GM12878 (cell line): ENCODE results near the gene GSTM5. TPM values are rescaled to one million over a fixed set of nuclear protein-coding genes. Genes with fewer than 3 reads are reported as not detected.

Experiments
- ATAC-seq: fragments of 200-7000 bp; cut with Tn5 transposase; 3 replicates; pipeline ENCODE4 v1.9.1; 2020; ENCODE audit warnings: mild to moderate bottlenecking, moderate library complexity
- BruUV-seq: library from RNA; stranded (reverse); fragments of 400-500 nt; replicated peaks from 2 replicates; lab custom pipeline; 2021; lab: Mats Ljungman, UMichigan
- CTCF ChIA-PET: fragments of 300-600 bp; sonication (Branson Sonifier 250); formaldehyde crosslinking; extraction: SDS; loops from one replicate; lab custom pipeline; 2021; ENCODE audit warnings: inconsistent platforms; lab: Yijun Ruan, JAX
- POLR2A ChIA-PET: fragments of 350-600 bp; formaldehyde crosslinking; extraction: SDS; loops from one replicate; lab custom pipeline; 2021; ENCODE audit warnings: inconsistent platforms; lab: Charles Lee
- RAD21 ChIA-PET: fragments of 300-600 bp; sonication (Branson Sonifier 250); formaldehyde crosslinking; loops from one replicate; lab custom pipeline; 2023; ENCODE audit warnings: antibody characterized with exemption; ENCODE audit not compliant: unreplicated experiment; lab: Charles Lee
- SMC1A ChIA-PET: fragments of 300-600 bp; sonication (Branson Sonifier 250); formaldehyde crosslinking; loops from one replicate; lab custom pipeline; 2023; ENCODE audit not compliant: unreplicated experiment, uncharacterized antibody; lab: Charles Lee
- DNase-seq: peaks from one replicate; pipeline ENCODE4 v3.0.0-alpha.2; 2011; ENCODE audit warnings: low read depth, low spot score
- FAIRE-seq: peaks from 3 replicates; lab custom pipeline; 2011; peaks lifted over from hg19 to GRCh38; lab: Jason Lieb, UNC
- H2AFZ ChIP-seq: 2 replicates; pipeline ENCODE4 v1.6.0; 2011; ENCODE audit warnings: low read depth, low read length, control low read depth; ENCODE audit not compliant: control insufficient read depth
- H3K27ac ChIP-seq: 2 replicates; pipeline ENCODE4 v1.5.1; 2011; ENCODE audit warnings: control low read depth; ENCODE audit not compliant: control insufficient read depth, insufficient read depth
- H3K27me3 ChIP-seq, 2 experiments: replicated peaks in 1 of 2; 2 replicates each; pipeline versions ENCODE4 v1.6.0 to v1.6.1; 2011; ENCODE audit warnings: low read length in 1 of 2; ENCODE audit not compliant: control insufficient read depth in 2 of 2, insufficient read depth in 2 of 2
- H3K36me3 ChIP-seq, 2 experiments: 2 replicates each; pipeline ENCODE4 v1.5.1; 2011; ENCODE audit warnings: low read length in 1 of 2; ENCODE audit not compliant: control insufficient read depth in 2 of 2, insufficient read depth in 2 of 2
- H3K4me1 ChIP-seq: 2 replicates; pipeline ENCODE4 v1.6.1; 2011; ENCODE audit warnings: mild to moderate bottlenecking, low read length, moderate library complexity, mixed read lengths; ENCODE audit not compliant: control insufficient read depth, insufficient read depth
- H3K4me2 ChIP-seq: 2 replicates; pipeline ENCODE4 v1.6.0; 2011; ENCODE audit warnings: control low read depth; ENCODE audit not compliant: control insufficient read depth, insufficient read depth
- H3K4me3 ChIP-seq: fragments of 200-600 bp; sonication (generic); 2 replicates; pipeline ENCODE4 v1.5.1; 2016
- H3K79me2 ChIP-seq: 2 replicates; pipeline ENCODE4 v1.6.0; 2011; ENCODE audit warnings: low read length; ENCODE audit not compliant: control insufficient read depth, insufficient read depth
- H3K9ac ChIP-seq: 2 replicates; pipeline ENCODE4 v1.8.0; 2011; ENCODE audit warnings: low read length, control low read depth, mixed read lengths; ENCODE audit not compliant: control insufficient read depth, insufficient read depth
- H3K9me3 ChIP-seq: replicated peaks from 3 replicates; pipeline ENCODE4 v1.5.1; 2011; ENCODE audit warnings: mild to moderate bottlenecking, low read length; ENCODE audit not compliant: control insufficient read depth, insufficient read depth
- H4K20me1 ChIP-seq: 2 replicates; pipeline ENCODE4 v1.6.0; 2011; ENCODE audit not compliant: control insufficient read depth, insufficient read depth
- BMI1 ChIP-seq: fragments of 450-650 bp; IDR thresholded peaks from 2 replicates; pipeline ENCODE4 v1.6.1; 2016; ENCODE audit warnings: mild to moderate bottlenecking, moderate library complexity, borderline replicate concordance
- IRF5 ChIP-seq: fragments of 450-650 bp; IDR thresholded peaks from 2 replicates; pipeline ENCODE4 v1.6.1; 2017; ENCODE audit warnings: borderline replicate concordance
- WGBS: methylation state at CpG from one replicate; pipeline ENCODE4 v1.1.6; 2016; ENCODE audit warnings: low lambda C conversion rate; ENCODE audit not compliant: insufficient replicate concordance, insufficient coverage; ENCODE audit errors: missing lambda C conversion rate; 5-methylcytosine and 5-hydroxymethylcytosine counted together
- in situ Hi-C: fragments of 300-500 bp; cut with MboI; formaldehyde crosslinking; loops from 9 replicates; pipeline ENCODE4 v1.14.3; 2018; ENCODE audit warnings: mixed read lengths
- intact Hi-C: fragments of 100-400 bp; cut with micrococcal nuclease; formaldehyde crosslinking; loops from one replicate; pipeline ENCODE4 v1.14.2; 2022; ENCODE audit not compliant: unreplicated experiment
- polyA plus RNA-seq, 11 experiments: library from polyadenylated mRNA; depleted of rRNA in 4 of 11; unstranded in 6 of 11; stranded (reverse) in 5 of 11; fragments of >200 nt; fragmentation: Nextera tagmentation in 4 of 11; fragmentation: Illumina TruSeq in 1 of 11; extraction: Ambion mirVana in 4 of 11; extraction: Trizol in 1 of 11; gene quantifications; 1 replicate in 1 of 11; 2 replicates in 10 of 11; pipeline versions ENCODE4 v1.2.1 to v1.2.3, GENCODE V29; 2011 to 2016; ENCODE audit warnings: inconsistent platforms in 2 of 11, missing spikeins in 2 of 11, low read depth in 1 of 11
- total RNA-seq, 4 experiments: library from RNA; depleted of rRNA in 3 of 4; stranded (reverse); fragments of >200 nt in 3 of 4; fragmentation: Illumina TruSeq in 1 of 4; extraction: Trizol in 1 of 4; gene quantifications; 2 replicates each; pipeline versions ENCODE4 v1.2.1 to v1.2.3, GENCODE V29; 2013 to 2021
- TF ChIP-seq, protein P1 (sequence below): fragments of 450-650 bp; IDR thresholded peaks from 2 replicates; pipeline ENCODE4 v1.6.1; 2017; ENCODE audit warnings: antibody characterized with exemption, mild to moderate bottlenecking, moderate library complexity
- TF ChIP-seq, protein P2 (sequence below): fragments of 450-650 bp; IDR thresholded peaks from 2 replicates; pipeline ENCODE4 v1.6.1; 2017; ENCODE audit warnings: mild to moderate bottlenecking, moderate library complexity

GSTM5 gene
- total and polyA plus RNA-seq, 10 of the 15 experiments (the other 5 are each of a cell fraction or from before 2014, with no cell fraction given) = 0.10 to 0.37 (median 0.26) TPM; not detected in 1

- H3K4me3 ChIP-seq = no peak overlapping the region
- no peak overlapping the region for H3K27ac ChIP-seq
- no peaks in the 10 kb centered on the region for H3K36me3 ChIP-seq
- ChIA-PET RAD21 (no interaction called here), POLR2A (no interaction called here), CTCF (interaction anchor here (0.8 to 0.9 kb wide), 2 partner anchors 54 to 260 kb away, joined by 3 read pairs; partner anchors contain the start of gene AHCYL1), SMC1A (no interaction called here)
- H3K79me2 ChIP-seq = no peaks in the 10 kb centered on the region
- no TSS peak for BruUV-seq
- FAIRE-seq = no peak
- no peaks in the 10 kb centered on the region; a peak in 1 of 4 replicates for H3K27me3 ChIP-seq
- ATAC-seq = no peak
- no peak overlapping the region for H2AFZ ChIP-seq
- no peaks in the 10 kb centered on the region for H4K20me1 ChIP-seq
- TF ChIP-seq, protein P1, sequence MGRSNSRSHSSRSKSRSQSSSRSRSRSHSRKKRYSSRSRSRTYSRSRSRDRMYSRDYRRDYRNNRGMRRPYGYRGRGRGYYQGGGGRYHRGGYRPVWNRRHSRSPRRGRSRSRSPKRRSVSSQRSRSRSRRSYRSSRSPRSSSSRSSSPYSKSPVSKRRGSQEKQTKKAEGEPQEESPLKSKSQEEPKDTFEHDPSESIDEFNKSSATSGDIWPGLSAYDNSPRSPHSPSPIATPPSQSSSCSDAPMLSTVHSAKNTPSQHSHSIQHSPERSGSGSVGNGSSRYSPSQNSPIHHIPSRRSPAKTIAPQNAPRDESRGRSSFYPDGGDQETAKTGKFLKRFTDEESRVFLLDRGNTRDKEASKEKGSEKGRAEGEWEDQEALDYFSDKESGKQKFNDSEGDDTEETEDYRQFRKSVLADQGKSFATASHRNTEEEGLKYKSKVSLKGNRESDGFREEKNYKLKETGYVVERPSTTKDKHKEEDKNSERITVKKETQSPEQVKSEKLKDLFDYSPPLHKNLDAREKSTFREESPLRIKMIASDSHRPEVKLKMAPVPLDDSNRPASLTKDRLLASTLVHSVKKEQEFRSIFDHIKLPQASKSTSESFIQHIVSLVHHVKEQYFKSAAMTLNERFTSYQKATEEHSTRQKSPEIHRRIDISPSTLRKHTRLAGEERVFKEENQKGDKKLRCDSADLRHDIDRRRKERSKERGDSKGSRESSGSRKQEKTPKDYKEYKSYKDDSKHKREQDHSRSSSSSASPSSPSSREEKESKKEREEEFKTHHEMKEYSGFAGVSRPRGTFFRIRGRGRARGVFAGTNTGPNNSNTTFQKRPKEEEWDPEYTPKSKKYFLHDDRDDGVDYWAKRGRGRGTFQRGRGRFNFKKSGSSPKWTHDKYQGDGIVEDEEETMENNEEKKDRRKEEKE = no peak
- no peak for TF ChIP-seq BMI1
- TF ChIP-seq, protein P2, sequence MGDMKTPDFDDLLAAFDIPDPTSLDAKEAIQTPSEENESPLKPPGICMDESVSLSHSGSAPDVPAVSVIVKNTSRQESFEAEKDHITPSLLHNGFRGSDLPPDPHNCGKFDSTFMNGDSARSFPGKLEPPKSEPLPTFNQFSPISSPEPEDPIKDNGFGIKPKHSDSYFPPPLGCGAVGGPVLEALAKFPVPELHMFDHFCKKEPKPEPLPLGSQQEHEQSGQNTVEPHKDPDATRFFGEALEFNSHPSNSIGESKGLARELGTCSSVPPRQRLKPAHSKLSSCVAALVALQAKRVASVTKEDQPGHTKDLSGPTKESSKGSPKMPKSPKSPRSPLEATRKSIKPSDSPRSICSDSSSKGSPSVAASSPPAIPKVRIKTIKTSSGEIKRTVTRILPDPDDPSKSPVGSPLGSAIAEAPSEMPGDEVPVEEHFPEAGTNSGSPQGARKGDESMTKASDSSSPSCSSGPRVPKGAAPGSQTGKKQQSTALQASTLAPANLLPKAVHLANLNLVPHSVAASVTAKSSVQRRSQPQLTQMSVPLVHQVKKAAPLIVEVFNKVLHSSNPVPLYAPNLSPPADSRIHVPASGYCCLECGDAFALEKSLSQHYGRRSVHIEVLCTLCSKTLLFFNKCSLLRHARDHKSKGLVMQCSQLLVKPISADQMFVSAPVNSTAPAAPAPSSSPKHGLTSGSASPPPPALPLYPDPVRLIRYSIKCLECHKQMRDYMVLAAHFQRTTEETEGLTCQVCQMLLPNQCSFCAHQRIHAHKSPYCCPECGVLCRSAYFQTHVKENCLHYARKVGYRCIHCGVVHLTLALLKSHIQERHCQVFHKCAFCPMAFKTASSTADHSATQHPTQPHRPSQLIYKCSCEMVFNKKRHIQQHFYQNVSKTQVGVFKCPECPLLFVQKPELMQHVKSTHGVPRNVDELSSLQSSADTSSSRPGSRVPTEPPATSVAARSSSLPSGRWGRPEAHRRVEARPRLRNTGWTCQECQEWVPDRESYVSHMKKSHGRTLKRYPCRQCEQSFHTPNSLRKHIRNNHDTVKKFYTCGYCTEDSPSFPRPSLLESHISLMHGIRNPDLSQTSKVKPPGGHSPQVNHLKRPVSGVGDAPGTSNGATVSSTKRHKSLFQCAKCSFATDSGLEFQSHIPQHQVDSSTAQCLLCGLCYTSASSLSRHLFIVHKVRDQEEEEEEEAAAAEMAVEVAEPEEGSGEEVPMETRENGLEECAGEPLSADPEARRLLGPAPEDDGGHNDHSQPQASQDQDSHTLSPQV = no peak
- TF ChIP-seq IRF5 = no peak
- no peak overlapping the region for H3K9ac ChIP-seq
- in situ Hi-C loops (no loop called here), intact Hi-C loops (no loop called here)
- H3K9me3 ChIP-seq = no peaks in the 10 kb centered on the region; the same call in 2 of the 3 replicates
- DNase-seq = no peak
- no peak overlapping the region for H3K4me2 ChIP-seq
- 58% methylated on average over 4 of the region's 5 CpGs for WGBS
- 0 out of 2 replicates have a peak, but pooled peaks cover under 1% of the 10 kb centered on the region for H3K4me1 ChIP-seq
Observed at GRCh38 chr1:109724933-109725332, 12.9 kb downstream of the GSTM5 start.
